Stimulated activated naive CD8-positive, alpha-beta T cell treated with anti-CD3 and anti-CD28 coated beads, Interleukin-15, Interleukin-2, amounts not matched to agents 100 ng/mL and 50 ng/mL, for 24 hours (primary cell): ENCODE measurements around the gene CAMK4.

Experiments
- H3K27ac Mint-ChIP-seq: one replicate; pipeline ENCODE4 v1.8.0; 2021; ENCODE audit warnings: mild to moderate bottlenecking, mixed read lengths
- H3K27me3 Mint-ChIP-seq: one replicate; pipeline ENCODE4 v1.8.0; 2021; ENCODE audit warnings: mixed read lengths
- H3K36me3 Mint-ChIP-seq: one replicate; pipeline ENCODE4 v1.8.0; 2021; ENCODE audit warnings: low read depth, mixed read lengths
- H3K4me1 Mint-ChIP-seq: one replicate; pipeline ENCODE4 v1.8.0; 2021; ENCODE audit warnings: low read depth, mixed read lengths
- H3K4me3 Mint-ChIP-seq: one replicate; pipeline ENCODE4 v1.8.0; 2021; ENCODE audit warnings: mild to moderate bottlenecking, mixed read lengths
- H3K9me3 Mint-ChIP-seq: one replicate; pipeline ENCODE4 v1.8.0; 2021; ENCODE audit warnings: mixed read lengths

Gene CAMK4

GRCh38 chr5:111495159-111495558 lies 271.0 kb downstream of the CAMK4 start:
- H3K27me3 Mint-ChIP-seq, result no peaks in the 10 kb centered on the region
- peaks cover 17% of the 10 kb centered on the region for H3K4me1 Mint-ChIP-seq
- H3K9me3 Mint-ChIP-seq, result no peaks in the 10 kb centered on the region
- H3K36me3 Mint-ChIP-seq, result peaks cover 50% of the 10 kb centered on the region
- no peak overlapping the region for H3K4me3 Mint-ChIP-seq
- no peak overlapping the region for H3K27ac Mint-ChIP-seq

- Mint-ChIP-seq H3K27me3 (no peaks in the 10 kb centered on the region), H3K36me3 (peaks cover 63% of the 10 kb centered on the region), H3K4me3 (no peak overlapping the region), H3K9me3 (no peaks in the 10 kb centered on the region), H3K4me1 (peaks cover 17% of the 10 kb centered on the region), H3K27ac (peak overlapping the region; percentile 6)
Observed at GRCh38 chr5:111498346-111498745, 274.2 kb downstream of the CAMK4 start.

- H3K27ac Mint-ChIP-seq, result no peak overlapping the region
- H3K4me3 Mint-ChIP-seq, result no peak overlapping the region
- no peaks in the 10 kb centered on the region for H3K27me3 Mint-ChIP-seq
- no peaks in the 10 kb centered on the region for H3K9me3 Mint-ChIP-seq
- peaks cover 23% of the 10 kb centered on the region for H3K4me1 Mint-ChIP-seq
- H3K36me3 Mint-ChIP-seq, result peaks cover 59% of the 10 kb centered on the region
Observed at GRCh38 chr5:111502956-111503355, 278.8 kb downstream of the CAMK4 start.

GRCh38 chr5:111505096-111505495 lies 280.9 kb downstream of the CAMK4 start:
- H3K4me3 Mint-ChIP-seq, result no peak overlapping the region
- no peaks in the 10 kb centered on the region for H3K27me3 Mint-ChIP-seq
- no peaks in the 10 kb centered on the region for H3K9me3 Mint-ChIP-seq
- peaks cover 26% of the 10 kb centered on the region for H3K4me1 Mint-ChIP-seq
- peaks cover 45% of the 10 kb centered on the region for H3K36me3 Mint-ChIP-seq
- H3K27ac Mint-ChIP-seq, result no peak overlapping the region

- Mint-ChIP-seq H3K36me3 (peaks cover 37% of the 10 kb centered on the region), H3K4me1 (peaks cover 39% of the 10 kb centered on the region)
Observed at GRCh38 chr5:111507276-111507675, 283.1 kb downstream of the CAMK4 start.

GRCh38 chr5:111509119-111509518 lies 284.9 kb downstream of the CAMK4 start:
- Mint-ChIP-seq H3K27me3 (no peaks in the 10 kb centered on the region), H3K4me1 (peaks cover 57% of the 10 kb centered on the region), H3K9me3 (no peaks in the 10 kb centered on the region), H3K36me3 (peaks cover 31% of the 10 kb centered on the region), H3K27ac (no peak overlapping the region), H3K4me3 (peak overlapping the region; percentile 89)

More at GRCh38 chr5:111507276-111507675, 283.1 kb downstream of the CAMK4 start:
- Mint-ChIP-seq H3K9me3 (no peaks in the 10 kb centered on the region), H3K27ac (no peak overlapping the region), H3K4me3 (no peak overlapping the region), H3K27me3 (no peaks in the 10 kb centered on the region)

- Mint-ChIP-seq H3K36me3 (peaks cover 18% of the 10 kb centered on the region), H3K27me3 (no peaks in the 10 kb centered on the region), H3K27ac (peak overlapping the region; percentile 99), H3K9me3 (no peaks in the 10 kb centered on the region), H3K4me3 (peak overlapping the region; percentile 89), H3K4me1 (peaks cover 59% of the 10 kb centered on the region)
Observed at GRCh38 chr5:111511174-111511830, 287.1 kb downstream of the CAMK4 start.

GRCh38 chr5:111511831-111512374 lies 287.7 kb downstream of the CAMK4 start:
- peak overlapping the region; percentile 99 for H3K27ac Mint-ChIP-seq
- H3K27me3 Mint-ChIP-seq, result no peaks in the 10 kb centered on the region
- H3K36me3 Mint-ChIP-seq, result peaks cover 14% of the 10 kb centered on the region
- H3K4me1 Mint-ChIP-seq, result peaks cover 59% of the 10 kb centered on the region
- H3K4me3 Mint-ChIP-seq, result peak overlapping the region; percentile 89
- no peaks in the 10 kb centered on the region for H3K9me3 Mint-ChIP-seq

GRCh38 chr5:111512375-111513130 lies 288.4 kb downstream of the CAMK4 start, which contains the start of gene STARD4:
Gene STARD4, minus strand, starts transcription at chr5:111512535. Its CDS starts 5,102 bp downstream, at chr5:111507433.
- peaks cover 54% of the 10 kb centered on the region for H3K4me1 Mint-ChIP-seq
- H3K9me3 Mint-ChIP-seq, result no peaks in the 10 kb centered on the region
- peak within 1 kb of the TSS; percentile 89 for H3K4me3 Mint-ChIP-seq
- no peaks in the 10 kb centered on the region for H3K27me3 Mint-ChIP-seq
- H3K27ac Mint-ChIP-seq, result peak within 1 kb of the TSS; percentile 99
- peaks cover 14% of the 10 kb centered on the region for H3K36me3 Mint-ChIP-seq

- Mint-ChIP-seq H3K36me3 (peaks cover 14% of the 10 kb centered on the region), H3K4me1 (peaks cover 53% of the 10 kb centered on the region), H3K4me3 (peak overlapping the region; percentile 89), H3K9me3 (no peaks in the 10 kb centered on the region), H3K27ac (peak overlapping the region; percentile 99), H3K27me3 (no peaks in the 10 kb centered on the region)
Observed at GRCh38 chr5:111513131-111513520, 288.9 kb downstream of the CAMK4 start.

GRCh38 chr5:111514087-111514486 lies 289.9 kb downstream of the CAMK4 start:
- Mint-ChIP-seq H3K36me3 (peaks cover 14% of the 10 kb centered on the region), H3K9me3 (no peaks in the 10 kb centered on the region), H3K27me3 (no peaks in the 10 kb centered on the region), H3K4me3 (no peak overlapping the region), H3K27ac (no peak overlapping the region), H3K4me1 (peaks cover 47% of the 10 kb centered on the region)

- peaks cover 20% of the 10 kb centered on the region for H3K4me1 Mint-ChIP-seq
- H3K27me3 Mint-ChIP-seq, result peaks cover 4% of the 10 kb centered on the region
- no peak overlapping the region for H3K4me3 Mint-ChIP-seq
- no peak overlapping the region for H3K27ac Mint-ChIP-seq
- no peaks in the 10 kb centered on the region for H3K36me3 Mint-ChIP-seq
- no peaks in the 10 kb centered on the region for H3K9me3 Mint-ChIP-seq
Observed at GRCh38 chr5:111517853-111518501, 293.8 kb downstream of the CAMK4 start.

GRCh38 chr5:111518777-111519176 lies 294.6 kb downstream of the CAMK4 start:
- Mint-ChIP-seq H3K4me3 (no peak overlapping the region), H3K27me3 (peaks cover 4% of the 10 kb centered on the region), H3K4me1 (peaks cover 12% of the 10 kb centered on the region), H3K9me3 (no peaks in the 10 kb centered on the region), H3K27ac (no peak overlapping the region), H3K36me3 (no peaks in the 10 kb centered on the region)

GRCh38 chr5:111520908-111521307 lies 296.7 kb downstream of the CAMK4 start:
- H3K9me3 Mint-ChIP-seq, result no peaks in the 10 kb centered on the region
- H3K36me3 Mint-ChIP-seq, result no peaks in the 10 kb centered on the region
- H3K27me3 Mint-ChIP-seq, result peaks cover 4% of the 10 kb centered on the region
- H3K27ac Mint-ChIP-seq, result no peak overlapping the region
- peaks cover 7% of the 10 kb centered on the region for H3K4me1 Mint-ChIP-seq
- no peak overlapping the region for H3K4me3 Mint-ChIP-seq

- no peaks in the 10 kb centered on the region for H3K9me3 Mint-ChIP-seq
- H3K27ac Mint-ChIP-seq, result no peak overlapping the region
- no peak overlapping the region for H3K4me3 Mint-ChIP-seq
- peaks cover 21% of the 10 kb centered on the region for H3K4me1 Mint-ChIP-seq
- H3K27me3 Mint-ChIP-seq, result no peaks in the 10 kb centered on the region
- no peaks in the 10 kb centered on the region for H3K36me3 Mint-ChIP-seq
Observed at GRCh38 chr5:111528056-111528455, 303.9 kb downstream of the CAMK4 start.
